Measurements from ENCODE around the gene KCNQ2. TPM values are rescaled to one million over a fixed set of nuclear protein-coding genes. Genes with fewer than 3 reads are reported as not detected.

The KCNQ2 gene
- total RNA-seq, 2 donors from 2014 or later: 0.19 to 0.27 TPM

DNA sequence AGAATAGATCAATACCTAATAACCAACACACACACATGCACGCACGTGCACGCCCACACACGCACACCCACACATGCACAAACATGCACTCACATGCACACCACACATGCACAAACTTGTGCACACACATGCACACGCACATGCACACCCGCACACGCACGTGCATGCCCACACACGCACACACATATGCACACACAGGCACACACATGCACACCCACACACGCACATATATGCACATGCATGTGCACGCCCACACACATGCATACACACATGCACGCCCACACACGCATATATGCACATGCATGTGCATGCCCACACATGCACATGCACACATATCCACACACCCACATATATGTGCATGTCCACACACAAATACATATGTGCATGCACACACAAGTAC is 85.1 kb downstream of the KCNQ2 start:
- intact Hi-C loops (cut with DNase I): no loop called here
- no peaks in the 10 kb centered on the region for H3K9me3 ChIP-seq
- no peaks in the 10 kb centered on the region for H3K36me3 ChIP-seq
- H3K4me3 ChIP-seq: no peak overlapping the region
- DNase-seq: no peak
- no peak overlapping the region for H3K27ac ChIP-seq
- TF ChIP-seq, protein P1, sequence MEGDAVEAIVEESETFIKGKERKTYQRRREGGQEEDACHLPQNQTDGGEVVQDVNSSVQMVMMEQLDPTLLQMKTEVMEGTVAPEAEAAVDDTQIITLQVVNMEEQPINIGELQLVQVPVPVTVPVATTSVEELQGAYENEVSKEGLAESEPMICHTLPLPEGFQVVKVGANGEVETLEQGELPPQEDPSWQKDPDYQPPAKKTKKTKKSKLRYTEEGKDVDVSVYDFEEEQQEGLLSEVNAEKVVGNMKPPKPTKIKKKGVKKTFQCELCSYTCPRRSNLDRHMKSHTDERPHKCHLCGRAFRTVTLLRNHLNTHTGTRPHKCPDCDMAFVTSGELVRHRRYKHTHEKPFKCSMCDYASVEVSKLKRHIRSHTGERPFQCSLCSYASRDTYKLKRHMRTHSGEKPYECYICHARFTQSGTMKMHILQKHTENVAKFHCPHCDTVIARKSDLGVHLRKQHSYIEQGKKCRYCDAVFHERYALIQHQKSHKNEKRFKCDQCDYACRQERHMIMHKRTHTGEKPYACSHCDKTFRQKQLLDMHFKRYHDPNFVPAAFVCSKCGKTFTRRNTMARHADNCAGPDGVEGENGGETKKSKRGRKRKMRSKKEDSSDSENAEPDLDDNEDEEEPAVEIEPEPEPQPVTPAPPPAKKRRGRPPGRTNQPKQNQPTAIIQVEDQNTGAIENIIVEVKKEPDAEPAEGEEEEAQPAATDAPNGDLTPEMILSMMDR (IDR thresholded peaks at IDR 0.05): no peak
- H3K27me3 ChIP-seq: no peaks in the 10 kb centered on the region
- H3K4me1 ChIP-seq: no peaks in the 10 kb centered on the region
- H3K9ac ChIP-seq (ENCODE audit: low read depth in 2 of 2, low read length in 2 of 2): no peak overlapping the region

DNA sequence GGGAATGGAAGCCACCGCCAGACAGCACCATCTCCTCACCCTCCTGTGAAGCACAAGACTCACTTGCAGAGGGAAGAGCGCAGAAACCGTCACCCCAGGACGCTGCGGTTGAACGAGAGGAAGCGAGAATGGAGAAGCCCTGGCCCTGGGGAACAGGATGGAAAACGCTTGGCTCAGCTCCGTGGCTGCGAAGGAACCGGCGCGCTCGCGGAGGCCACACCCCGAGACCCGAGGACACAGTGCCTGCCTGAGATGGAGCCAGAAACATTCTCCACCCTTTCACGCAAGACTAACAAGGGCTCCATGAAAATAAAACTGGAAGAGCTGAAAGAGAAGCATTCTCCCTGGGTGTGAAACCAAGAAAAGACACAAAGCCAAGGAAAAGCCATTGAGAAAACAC is 86.0 kb downstream of the KCNQ2 start:
- H3K4me1 ChIP-seq: no peaks in the 10 kb centered on the region
- no peak for DNase-seq
- intact Hi-C loops (cut with DNase I): no loop called here
- no peaks in the 10 kb centered on the region for H3K27me3 ChIP-seq
- H3K4me3 ChIP-seq: no peak overlapping the region
- H3K27ac ChIP-seq: no peak overlapping the region
- TF ChIP-seq, protein P1 (IDR thresholded peaks at IDR 0.05): no peak
- no peaks in the 10 kb centered on the region for H3K9me3 ChIP-seq
- no peaks in the 10 kb centered on the region for H3K36me3 ChIP-seq
- H3K9ac ChIP-seq (ENCODE audit: low read depth in 2 of 2, low read length in 2 of 2): no peak overlapping the region

DNA sequence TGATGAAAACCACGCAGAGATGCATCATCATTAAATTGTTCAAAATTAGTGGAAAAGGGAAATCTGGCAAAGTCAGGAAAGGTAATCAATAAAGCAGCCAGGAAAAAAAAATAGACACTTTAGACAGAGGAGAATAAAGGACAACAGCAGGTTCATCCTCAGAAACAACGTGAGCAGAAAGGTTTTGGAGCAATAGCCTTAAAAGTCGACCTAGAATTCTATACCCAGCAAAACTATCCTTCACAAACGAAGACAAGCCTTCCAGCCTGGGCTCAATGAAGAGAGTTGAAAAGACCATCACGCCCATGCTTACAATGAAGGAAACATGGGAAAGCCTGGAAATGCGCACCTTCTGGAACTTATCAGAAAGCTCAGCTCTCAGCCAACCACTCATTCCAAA is 86.6 kb downstream of the KCNQ2 start:
- Histone ChIP-seq H3K9ac (ENCODE audit: low read depth in 2 of 2, low read length in 2 of 2) (no peak overlapping the region), H3K4me1 (no peaks in the 10 kb centered on the region), H3K36me3 (no peaks in the 10 kb centered on the region), H3K27ac (no peak overlapping the region), H3K27me3 (no peaks in the 10 kb centered on the region), H3K9me3 (no peaks in the 10 kb centered on the region), H3K4me3 (no peak overlapping the region)
- intact Hi-C loops (cut with DNase I): no loop called here
- TF ChIP-seq, protein P1 (IDR thresholded peaks at IDR 0.05): no peak
- no peak for DNase-seq

DNA sequence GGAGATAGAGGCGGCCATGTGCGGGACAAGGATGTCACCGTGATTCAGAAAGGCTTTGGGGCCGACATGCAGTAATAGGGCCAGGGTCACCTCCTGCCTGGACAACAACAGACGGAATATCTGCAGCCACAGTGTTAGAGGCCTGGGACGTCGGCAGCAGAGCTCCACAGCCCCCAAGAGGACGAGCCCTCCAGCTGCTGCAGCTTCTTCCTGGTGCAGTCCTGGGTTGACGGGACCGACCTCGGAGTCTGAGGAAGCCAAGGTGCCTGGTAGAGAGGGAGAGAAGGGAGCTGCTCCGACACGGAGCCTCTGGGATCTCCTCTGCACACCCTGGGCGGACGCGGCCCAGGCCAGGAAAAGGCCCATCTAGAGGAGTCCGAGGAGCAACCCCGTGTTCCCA is 88.1 kb downstream of the KCNQ2 start:
- no peaks in the 10 kb centered on the region for H3K27me3 ChIP-seq

DNA sequence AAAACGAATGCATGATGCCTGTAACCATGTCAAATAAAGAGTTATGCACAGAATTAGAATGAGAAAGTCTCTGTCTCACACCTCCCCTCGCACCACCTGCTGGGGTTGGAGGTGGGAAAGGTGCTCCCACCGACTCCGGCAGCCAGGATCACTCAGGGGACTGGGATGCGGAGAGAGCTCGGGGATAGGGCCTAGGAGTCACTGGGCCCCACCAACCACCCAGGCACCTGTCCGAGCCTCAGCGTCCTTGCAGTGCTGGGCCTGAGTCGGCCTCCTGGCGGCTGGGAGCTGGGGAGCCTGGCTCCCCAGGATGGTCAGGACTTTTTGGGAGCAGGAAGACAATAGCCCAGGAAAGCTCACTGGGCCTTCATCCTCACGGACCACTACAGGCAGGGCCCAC is 88.9 kb downstream of the KCNQ2 start:
- Histone ChIP-seq H3K4me3 (no peak overlapping the region), H3K27me3 (no peaks in the 10 kb centered on the region), H3K4me1 (no peaks in the 10 kb centered on the region), H3K36me3 (no peaks in the 10 kb centered on the region), H3K27ac (no peak overlapping the region), H3K9ac (ENCODE audit: low read depth in 2 of 2, low read length in 2 of 2) (no peak overlapping the region), H3K9me3 (no peaks in the 10 kb centered on the region)
- DNase-seq: no peak
- intact Hi-C loops (cut with DNase I): loop anchor here (2.0 kb wide), 1 partner anchor 75 kb away; no protein-coding TSS in a partner anchor
- TF ChIP-seq, protein P1 (IDR thresholded peaks at IDR 0.05): no peak

More for the DNA sequence above, 88.1 kb downstream of the KCNQ2 start:
- intact Hi-C loops (cut with DNase I): no loop called here
- TF ChIP-seq, protein P1 (IDR thresholded peaks at IDR 0.05): no peak
- H3K27ac ChIP-seq: no peak overlapping the region
- H3K36me3 ChIP-seq: no peaks in the 10 kb centered on the region
- H3K9me3 ChIP-seq: no peaks in the 10 kb centered on the region
- DNase-seq: no peak
- no peaks in the 10 kb centered on the region for H3K4me1 ChIP-seq
- no peak overlapping the region for H3K9ac ChIP-seq (ENCODE audit: low read depth in 2 of 2, low read length in 2 of 2)
- no peak overlapping the region for H3K4me3 ChIP-seq
